ENCODE measurements around the gene TRAPPC13.

TRAPPC13 gene

DNA sequence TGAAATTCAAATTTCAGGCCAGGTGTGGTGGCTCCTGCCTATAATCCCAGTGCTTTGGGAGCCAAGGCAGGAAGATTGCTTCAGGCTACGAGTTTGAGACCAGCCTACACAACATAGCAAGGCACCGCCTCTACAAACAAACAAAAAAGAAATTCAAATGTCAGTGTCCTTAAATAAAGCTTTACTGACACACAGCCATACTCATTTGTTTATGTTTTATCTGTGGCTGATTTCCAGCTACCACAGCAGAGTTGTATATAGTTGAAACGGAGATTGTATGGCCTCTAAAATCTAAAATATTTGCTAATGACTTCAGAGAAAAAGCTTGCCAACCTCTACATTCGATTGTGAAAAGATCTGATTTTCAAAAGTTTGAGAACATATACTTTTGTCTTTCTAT is 15.4 kb downstream of the TRAPPC13 start:
- no peaks in the 10 kb centered on the region for H3K79me1 ChIP-seq (ENCODE audit: low read length)
- H3K27ac ChIP-seq (ENCODE audit: low read depth, low read length), result no peak overlapping the region
- no peak overlapping the region for H3K4ac ChIP-seq (ENCODE audit: low read depth, low read length)
- no peaks in the 10 kb centered on the region for H3K79me2 ChIP-seq (ENCODE audit: control insufficient read depth, insufficient read depth, low read length, poor library complexity)
- H3K36me3 ChIP-seq (ENCODE audit: control insufficient read depth in 1 of 2, insufficient read depth in 2 of 2, low read length in 2 of 2), result peaks cover 8 to 9% of the 10 kb centered on the region in 2 experiments
- WGBS (ENCODE audit: extremely low coverage, insufficient coverage, insufficient read length), result no CpG with 5 or more reads among the region's 4 CpGs
- no peak overlapping the region for H3K14ac ChIP-seq (ENCODE audit: low read length)
- no peak overlapping the region for H4K8ac ChIP-seq (ENCODE audit: low read depth, low read length)
- H3K23ac ChIP-seq (ENCODE audit: low read length), result no peak overlapping the region
- H3K27me3 ChIP-seq (ENCODE audit: insufficient read depth, low read length), result no peaks in the 10 kb centered on the region
- no peaks in the 10 kb centered on the region for H3K4me1 ChIP-seq (ENCODE audit: control insufficient read depth in 1 of 2, insufficient read depth in 2 of 2, low read length in 2 of 2)
- DNase-seq, result no peak
- H4K12ac ChIP-seq (ENCODE audit: low read depth, low read length), result no peak overlapping the region
- H3K4me2 ChIP-seq (ENCODE audit: low read length), result no peak overlapping the region
- H3K4me3 ChIP-seq (ENCODE audit: low read depth, low read length), result no peak overlapping the region
- H2BK12ac ChIP-seq (ENCODE audit: low read length), result no peak overlapping the region
- no peaks in the 10 kb centered on the region for H3K9me3 ChIP-seq (ENCODE audit: insufficient read depth, low read depth, low read length)
- no peak overlapping the region for H2AK5ac ChIP-seq (ENCODE audit: low read length)
- no peak overlapping the region for H2AFZ ChIP-seq (ENCODE audit: insufficient read depth, low read length, poor library complexity)
- H2BK5ac ChIP-seq (ENCODE audit: low read depth, low read length, poor library complexity), result no peak overlapping the region
- H2BK120ac ChIP-seq (ENCODE audit: insufficient read depth, low read length, poor library complexity), result no peak overlapping the region
- H3K18ac ChIP-seq (ENCODE audit: low read length), result no peak overlapping the region
- H3K9ac ChIP-seq (ENCODE audit: low read length), result no peak overlapping the region
- H4K91ac ChIP-seq (ENCODE audit: low read depth, low read length), result no peak overlapping the region

DNA sequence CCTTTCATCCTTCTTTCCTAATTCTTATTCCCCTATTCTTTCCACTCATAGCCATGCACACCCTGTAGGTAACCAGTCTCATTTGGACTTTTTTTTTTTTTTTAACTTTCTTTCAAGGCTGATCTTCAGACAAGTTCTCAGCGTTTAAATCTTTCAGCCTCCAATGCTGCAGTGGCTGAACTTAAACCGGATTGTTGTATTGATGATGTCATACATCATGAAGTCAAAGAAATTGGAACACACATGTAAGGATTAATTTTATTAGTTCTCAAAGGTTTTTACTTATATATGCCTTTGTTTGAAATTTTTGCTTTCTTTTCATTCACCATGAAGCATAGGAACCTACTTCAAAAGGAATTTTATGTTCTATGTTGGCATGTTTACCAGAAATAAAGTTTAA is 22.1 kb downstream of the TRAPPC13 start:
- Histone ChIP-seq H3K27ac (ENCODE audit: low read depth, low read length) (no peak overlapping the region), H3K4me1 (ENCODE audit: control insufficient read depth in 1 of 2, insufficient read depth in 2 of 2, low read length in 2 of 2) (no peaks in the 10 kb centered on the region), H4K91ac (ENCODE audit: low read depth, low read length) (no peak overlapping the region), H3K14ac (ENCODE audit: low read length) (no peak overlapping the region), H2BK12ac (ENCODE audit: low read length) (no peak overlapping the region), H2AK5ac (ENCODE audit: low read length) (no peak overlapping the region), H3K9ac (ENCODE audit: low read length) (no peak overlapping the region), H4K12ac (ENCODE audit: low read depth, low read length) (no peak overlapping the region), H3K4me3 (ENCODE audit: low read depth, low read length) (no peak overlapping the region), H3K9me3 (ENCODE audit: insufficient read depth, low read depth, low read length) (no peaks in the 10 kb centered on the region), H3K4me2 (ENCODE audit: low read length) (no peak overlapping the region), H4K8ac (ENCODE audit: low read depth, low read length) (no peak overlapping the region), H3K18ac (ENCODE audit: low read length) (no peak overlapping the region), H2AFZ (ENCODE audit: insufficient read depth, low read length, poor library complexity) (no peak overlapping the region), H3K23ac (ENCODE audit: low read length) (no peak overlapping the region), H3K79me2 (ENCODE audit: control insufficient read depth, insufficient read depth, low read length, poor library complexity) (no peaks in the 10 kb centered on the region), H3K79me1 (ENCODE audit: low read length) (no peaks in the 10 kb centered on the region), H2BK120ac (ENCODE audit: insufficient read depth, low read length, poor library complexity) (no peak overlapping the region), H3K27me3 (ENCODE audit: insufficient read depth, low read length) (no peaks in the 10 kb centered on the region), H3K4ac (ENCODE audit: low read depth, low read length) (no peak overlapping the region), H2BK5ac (ENCODE audit: low read depth, low read length, poor library complexity) (no peak overlapping the region), H3K36me3 (ENCODE audit: control insufficient read depth in 1 of 2, insufficient read depth in 2 of 2, low read length in 2 of 2) (peaks cover 2 to 7% of the 10 kb centered on the region in 2 experiments)
- WGBS (ENCODE audit: extremely low coverage, insufficient coverage, insufficient read length), result no CpG with 5 or more reads among the region's 2 CpGs
- no peak for DNase-seq

DNA sequence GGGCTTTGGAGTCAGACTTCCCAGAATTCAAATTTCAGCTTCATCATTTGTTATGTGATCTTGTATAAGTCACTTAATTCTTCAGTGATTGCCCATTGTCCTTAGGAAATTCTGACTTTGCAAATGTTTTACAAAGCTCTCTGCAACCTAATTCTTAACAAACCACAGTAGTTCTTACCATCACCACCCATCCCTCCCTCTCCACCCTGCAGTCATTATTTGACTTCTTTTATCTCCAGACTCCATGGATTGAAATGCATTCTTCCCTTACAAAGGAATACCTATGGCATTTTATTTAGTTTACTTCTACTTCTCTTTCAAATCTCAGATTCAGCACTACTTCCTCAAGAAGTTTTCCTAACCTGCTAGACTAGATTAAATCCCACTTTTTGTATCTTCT is 23.1 kb downstream of the TRAPPC13 start:
- H3K27ac ChIP-seq (ENCODE audit: low read depth, low read length), result no peak overlapping the region
- H3K9ac ChIP-seq (ENCODE audit: low read length), result no peak overlapping the region
- H2AFZ ChIP-seq (ENCODE audit: insufficient read depth, low read length, poor library complexity), result no peak overlapping the region
- H3K4ac ChIP-seq (ENCODE audit: low read depth, low read length), result no peak overlapping the region
- H2AK5ac ChIP-seq (ENCODE audit: low read length), result no peak overlapping the region
- no peak for DNase-seq
- H3K4me3 ChIP-seq (ENCODE audit: low read depth, low read length), result no peak overlapping the region
- H4K91ac ChIP-seq (ENCODE audit: low read depth, low read length), result no peak overlapping the region
- H3K79me2 ChIP-seq (ENCODE audit: control insufficient read depth, insufficient read depth, low read length, poor library complexity), result no peaks in the 10 kb centered on the region
- peaks cover 2 to 6% of the 10 kb centered on the region in 2 experiments for H3K36me3 ChIP-seq (ENCODE audit: control insufficient read depth in 1 of 2, insufficient read depth in 2 of 2, low read length in 2 of 2)
- no peaks in the 10 kb centered on the region for H3K4me1 ChIP-seq (ENCODE audit: control insufficient read depth in 1 of 2, insufficient read depth in 2 of 2, low read length in 2 of 2)
- no peak overlapping the region for H3K18ac ChIP-seq (ENCODE audit: low read length)
- no peak overlapping the region for H2BK12ac ChIP-seq (ENCODE audit: low read length)
- no peak overlapping the region for H3K23ac ChIP-seq (ENCODE audit: low read length)
- H3K9me3 ChIP-seq (ENCODE audit: insufficient read depth, low read depth, low read length), result no peaks in the 10 kb centered on the region
- H3K27me3 ChIP-seq (ENCODE audit: insufficient read depth, low read length), result no peaks in the 10 kb centered on the region
- H3K79me1 ChIP-seq (ENCODE audit: low read length), result no peaks in the 10 kb centered on the region
- no peak overlapping the region for H2BK5ac ChIP-seq (ENCODE audit: low read depth, low read length, poor library complexity)
- no peak overlapping the region for H3K14ac ChIP-seq (ENCODE audit: low read length)
- H4K8ac ChIP-seq (ENCODE audit: low read depth, low read length), result no peak overlapping the region
- no peak overlapping the region for H4K12ac ChIP-seq (ENCODE audit: low read depth, low read length)
- H3K4me2 ChIP-seq (ENCODE audit: low read length), result no peak overlapping the region
- no peak overlapping the region for H2BK120ac ChIP-seq (ENCODE audit: insufficient read depth, low read length, poor library complexity)

DNA sequence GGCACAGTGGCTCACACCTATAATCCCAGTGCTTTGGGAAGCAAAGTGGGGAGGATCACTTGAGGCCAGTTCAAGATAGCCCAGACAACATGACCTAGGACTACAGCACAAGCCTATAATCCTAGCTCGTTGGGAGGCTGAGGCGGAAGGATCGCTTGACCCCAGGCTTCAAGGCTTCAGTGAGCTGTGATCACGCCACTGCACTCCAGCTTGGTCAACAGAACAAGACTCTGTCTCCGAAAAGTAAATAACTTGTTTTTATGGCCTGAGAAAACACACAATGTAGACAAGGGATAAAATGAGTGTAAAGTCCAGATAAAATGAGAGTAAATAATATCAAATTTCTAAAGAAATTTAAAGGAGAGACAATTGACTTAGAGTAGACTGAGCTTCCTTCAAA is 26.3 kb downstream of the TRAPPC13 start:
- Histone ChIP-seq H2AK5ac (ENCODE audit: low read length) (no peak overlapping the region), H2BK12ac (ENCODE audit: low read length) (no peak overlapping the region), H3K4ac (ENCODE audit: low read depth, low read length) (no peak overlapping the region), H3K79me1 (ENCODE audit: low read length) (no peaks in the 10 kb centered on the region), H4K8ac (ENCODE audit: low read depth, low read length) (no peak overlapping the region), H3K4me1 (ENCODE audit: control insufficient read depth in 1 of 2, insufficient read depth in 2 of 2, low read length in 2 of 2) (no peaks in the 10 kb centered on the region), H3K27ac (ENCODE audit: low read depth, low read length) (no peak overlapping the region), H3K23ac (ENCODE audit: low read length) (no peak overlapping the region), H3K14ac (ENCODE audit: low read length) (no peak overlapping the region), H3K27me3 (ENCODE audit: insufficient read depth, low read length) (no peaks in the 10 kb centered on the region), H2AFZ (ENCODE audit: insufficient read depth, low read length, poor library complexity) (no peak overlapping the region), H3K9ac (ENCODE audit: low read length) (no peak overlapping the region), H2BK5ac (ENCODE audit: low read depth, low read length, poor library complexity) (no peak overlapping the region), H4K12ac (ENCODE audit: low read depth, low read length) (no peak overlapping the region), H2BK120ac (ENCODE audit: insufficient read depth, low read length, poor library complexity) (no peak overlapping the region), H3K4me2 (ENCODE audit: low read length) (no peak overlapping the region), H3K4me3 (ENCODE audit: low read depth, low read length) (no peak overlapping the region), H3K18ac (ENCODE audit: low read length) (no peak overlapping the region), H3K79me2 (ENCODE audit: control insufficient read depth, insufficient read depth, low read length, poor library complexity) (no peaks in the 10 kb centered on the region), H3K36me3 (ENCODE audit: control insufficient read depth in 1 of 2, insufficient read depth in 2 of 2, low read length in 2 of 2) (peaks cover 2 to 6% of the 10 kb centered on the region in 2 experiments), H4K91ac (ENCODE audit: low read depth, low read length) (no peak overlapping the region), H3K9me3 (ENCODE audit: insufficient read depth, low read depth, low read length) (no peaks in the 10 kb centered on the region)
- no peak for DNase-seq
- WGBS (ENCODE audit: extremely low coverage, insufficient coverage, insufficient read length), result no CpG with 5 or more reads among the region's 5 CpGs

Measured in trophoblast cell (in vitro differentiated cells and primary cell).